ENCODE results near the gene RPP38.

- no peak for TF ChIP-seq CTCF (conservative IDR thresholded peaks at IDR 0.05; ENCODE audit: low read depth, low read length)
- TF ChIP-seq POLR2A (IDR thresholded peaks at IDR 0.05; ENCODE audit: low read depth, low read length) = peak; percentile 84
- peak; percentile 88 for TF ChIP-seq MXI1 (IDR thresholded peaks at IDR 0.05; ENCODE audit: borderline replicate concordance, low read depth, low read length)
- TF ChIP-seq CHD1 (IDR thresholded peaks at IDR 0.05; ENCODE audit: low read depth, low read length) = 0 out of 2 replicates have a peak, but pooled peaks have one; percentile 28
- no peak for TF ChIP-seq RCOR1 (IDR thresholded peaks at IDR 0.05; ENCODE audit: insufficient replicate concordance, low read length)
Observed at GRCh38 chr10:15097011-15097812, at the start of gene RPP38.
